ENCODE data around the gene XXYLT1. TPM values are rescaled to one million over a fixed set of nuclear protein-coding genes. Genes with fewer than 3 reads are reported as not detected.

The XXYLT1 gene
- total RNA-seq, 1 donor from 2014 or later: 16.4 TPM

- Histone ChIP-seq H3K4me3 (no peak overlapping the region), H3K9ac (no peak overlapping the region), H3K79me2 (ENCODE audit: low read depth) (no peaks in the 10 kb centered on the region), H2AFZ (replicated peaks) (no peak overlapping the region), H3K9me3 (ENCODE audit: low read depth) (no peaks in the 10 kb centered on the region), H3K36me3 (no peaks in the 10 kb centered on the region), H3K4me1 (no peaks in the 10 kb centered on the region), H4K20me1 (ENCODE audit: low read depth) (peaks cover 6% of the 10 kb centered on the region), H3K27me3 (no peaks in the 10 kb centered on the region), H3F3A (ENCODE audit: low read depth) (peaks cover 2% of the 10 kb centered on the region), H3K27ac (no peak overlapping the region), H3K4me2 (no peak overlapping the region)
- no peak for DNase-seq (ENCODE audit: low spot score)
- H3K27me3 Mint-ChIP-seq (ENCODE audit: insufficient read depth, low read depth): peaks cover 2% of the 10 kb centered on the region
- no peaks in the 10 kb centered on the region for H3K9me3 Mint-ChIP-seq
- no peak overlapping the region for H3K27ac Mint-ChIP-seq
- TF ChIP-seq, protein P1, sequence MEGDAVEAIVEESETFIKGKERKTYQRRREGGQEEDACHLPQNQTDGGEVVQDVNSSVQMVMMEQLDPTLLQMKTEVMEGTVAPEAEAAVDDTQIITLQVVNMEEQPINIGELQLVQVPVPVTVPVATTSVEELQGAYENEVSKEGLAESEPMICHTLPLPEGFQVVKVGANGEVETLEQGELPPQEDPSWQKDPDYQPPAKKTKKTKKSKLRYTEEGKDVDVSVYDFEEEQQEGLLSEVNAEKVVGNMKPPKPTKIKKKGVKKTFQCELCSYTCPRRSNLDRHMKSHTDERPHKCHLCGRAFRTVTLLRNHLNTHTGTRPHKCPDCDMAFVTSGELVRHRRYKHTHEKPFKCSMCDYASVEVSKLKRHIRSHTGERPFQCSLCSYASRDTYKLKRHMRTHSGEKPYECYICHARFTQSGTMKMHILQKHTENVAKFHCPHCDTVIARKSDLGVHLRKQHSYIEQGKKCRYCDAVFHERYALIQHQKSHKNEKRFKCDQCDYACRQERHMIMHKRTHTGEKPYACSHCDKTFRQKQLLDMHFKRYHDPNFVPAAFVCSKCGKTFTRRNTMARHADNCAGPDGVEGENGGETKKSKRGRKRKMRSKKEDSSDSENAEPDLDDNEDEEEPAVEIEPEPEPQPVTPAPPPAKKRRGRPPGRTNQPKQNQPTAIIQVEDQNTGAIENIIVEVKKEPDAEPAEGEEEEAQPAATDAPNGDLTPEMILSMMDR (IDR thresholded peaks at IDR 0.05): no peak
- TF ChIP-seq EZH2 (IDR thresholded peaks at IDR 0.05): no peak
- TF ChIP-seq EZH2phosphoT487 (IDR thresholded peaks at IDR 0.05): no peak
- peaks cover 2% of the 10 kb centered on the region for H3K36me3 Mint-ChIP-seq
- peaks cover 33% of the 10 kb centered on the region for H3K4me1 Mint-ChIP-seq
- no peak overlapping the region for H3K4me3 Mint-ChIP-seq
These were observed 168.9 kb downstream of the XXYLT1 start for GRCh38 chr3:195101927-195102608.

DNA sequence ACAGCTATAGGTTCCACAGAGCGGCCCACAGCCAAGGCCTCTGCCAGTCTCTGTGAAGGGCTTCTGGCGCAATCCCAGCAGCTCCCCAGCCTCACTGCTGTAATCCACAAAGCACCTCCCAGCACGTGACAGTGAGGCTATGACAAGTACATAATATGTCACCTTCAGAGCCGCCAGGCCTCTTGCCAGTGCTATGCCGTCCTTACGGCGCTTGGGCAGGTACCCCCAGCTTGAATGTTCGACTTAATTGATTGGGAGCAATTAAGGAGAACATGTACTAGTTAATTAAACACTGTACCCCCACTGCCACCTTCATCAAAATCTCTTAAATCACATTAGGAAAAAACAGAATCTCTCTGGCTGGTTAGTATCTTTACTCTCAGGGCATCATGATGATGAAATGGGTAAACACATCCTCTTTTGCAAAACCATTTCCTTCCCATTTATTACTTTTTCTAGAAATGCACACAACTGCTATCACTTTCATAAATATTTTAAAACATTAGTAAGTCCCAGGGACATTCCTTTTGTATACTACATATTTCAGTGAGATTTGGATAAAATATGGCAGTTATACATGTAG, 169.9 kb downstream of the XXYLT1 start:
- no peaks in the 10 kb centered on the region for H4K20me1 ChIP-seq (ENCODE audit: low read depth)
- Mint-ChIP-seq H3K9me3 (no peaks in the 10 kb centered on the region), H3K36me3 (peaks cover 2% of the 10 kb centered on the region), H3K27ac (no peak overlapping the region), H3K4me3 (no peak overlapping the region), H3K27me3 (ENCODE audit: insufficient read depth, low read depth) (peaks cover 2% of the 10 kb centered on the region), H3K4me1 (peaks cover 39% of the 10 kb centered on the region)
- H3F3A ChIP-seq (ENCODE audit: low read depth): no peaks in the 10 kb centered on the region
- no peaks in the 10 kb centered on the region for H3K9me3 ChIP-seq (ENCODE audit: low read depth)
- no peak overlapping the region for H2AFZ ChIP-seq (replicated peaks)
- no peak overlapping the region for H3K27ac ChIP-seq
- no peak overlapping the region for H3K4me3 ChIP-seq
- H3K27me3 ChIP-seq: no peaks in the 10 kb centered on the region
- H3K36me3 ChIP-seq: no peaks in the 10 kb centered on the region
- DNase-seq (ENCODE audit: low spot score): no peak
- no peak overlapping the region for H3K9ac ChIP-seq
- no peaks in the 10 kb centered on the region for H3K79me2 ChIP-seq (ENCODE audit: low read depth)
- H3K4me2 ChIP-seq: no peak overlapping the region
- H3K4me1 ChIP-seq: no peaks in the 10 kb centered on the region
- TF ChIP-seq, protein P1 (IDR thresholded peaks at IDR 0.05): no peak
- TF ChIP-seq EZH2 (IDR thresholded peaks at IDR 0.05): no peak
- no peak for TF ChIP-seq EZH2phosphoT487 (IDR thresholded peaks at IDR 0.05)

DNA sequence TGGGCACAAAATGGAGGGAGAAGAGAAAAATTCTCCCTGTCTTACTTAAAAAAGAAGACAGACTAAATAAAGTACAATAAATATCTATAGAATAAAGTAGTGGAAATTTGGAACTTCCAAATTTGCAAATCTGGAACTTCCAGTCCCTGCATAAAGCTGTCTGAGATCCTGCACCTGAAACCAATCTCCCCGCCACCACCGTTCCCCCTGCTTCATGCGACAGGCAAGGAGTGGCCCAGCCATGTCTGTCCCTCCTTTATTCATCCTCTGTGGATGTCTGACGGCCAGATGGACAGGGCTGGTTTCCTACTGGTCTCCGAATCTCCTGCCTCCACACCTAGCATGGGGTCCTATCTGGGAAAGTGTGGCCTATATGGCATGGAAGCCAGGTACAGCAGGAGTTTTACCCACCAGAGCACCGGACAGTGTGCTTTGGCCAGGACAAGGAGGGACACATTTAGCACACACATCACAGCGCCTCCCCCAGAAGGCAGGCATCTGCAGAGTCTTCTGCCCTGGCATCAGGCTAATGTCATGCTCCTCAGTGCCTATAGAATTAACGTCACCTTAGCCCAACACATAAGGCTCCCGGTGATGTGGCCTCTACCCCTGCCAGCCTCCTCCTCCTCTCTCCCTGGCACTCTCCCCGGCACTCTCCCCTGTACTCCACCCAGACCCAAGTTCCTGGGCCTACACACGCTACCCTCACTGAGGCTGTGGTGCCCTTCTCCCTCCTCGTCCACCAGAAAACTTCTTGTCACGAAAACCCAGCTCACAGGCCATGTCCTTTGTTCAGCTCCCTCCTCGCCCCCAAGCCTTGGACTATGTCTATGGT, 170.8 kb downstream of the XXYLT1 start:
- Histone ChIP-seq H3F3A (ENCODE audit: low read depth) (no peaks in the 10 kb centered on the region), H3K27ac (no peak overlapping the region), H3K4me3 (no peak overlapping the region), H3K4me1 (no peaks in the 10 kb centered on the region), H2AFZ (replicated peaks) (no peak overlapping the region), H3K4me2 (no peak overlapping the region), H3K36me3 (no peaks in the 10 kb centered on the region), H4K20me1 (ENCODE audit: low read depth) (no peaks in the 10 kb centered on the region), H3K9ac (no peak overlapping the region), H3K27me3 (no peaks in the 10 kb centered on the region), H3K79me2 (ENCODE audit: low read depth) (no peaks in the 10 kb centered on the region), H3K9me3 (ENCODE audit: low read depth) (no peaks in the 10 kb centered on the region)
- Mint-ChIP-seq H3K27ac (no peak overlapping the region), H3K27me3 (ENCODE audit: insufficient read depth, low read depth) (peaks cover 2% of the 10 kb centered on the region), H3K36me3 (peaks cover 2% of the 10 kb centered on the region), H3K9me3 (no peaks in the 10 kb centered on the region), H3K4me3 (no peak overlapping the region), H3K4me1 (peaks cover 43% of the 10 kb centered on the region)
- TF ChIP-seq EZH2 (IDR thresholded peaks at IDR 0.05) (no peak), EZH2phosphoT487 (IDR thresholded peaks at IDR 0.05) (no peak)
- TF ChIP-seq, protein P1 (IDR thresholded peaks at IDR 0.05): no peak
- DNase-seq (ENCODE audit: low spot score): no peak
